Upper lobe of left lung (tissue), 6 donors: ENCODE data around the gene GNA14. TPM values are rescaled to one million over a fixed set of nuclear protein-coding genes. Genes with fewer than 3 reads are reported as not detected.

Source experiments
- ATAC-seq, 2 donors: fragments of 200-7000 bp; cut with Tn5 transposase; one replicate each; pipeline ENCODE4 v1.9.1; 2022; ENCODE audit warnings: mild to moderate bottlenecking in 2 of 2, moderate library complexity in 2 of 2; ENCODE audit not compliant: low FRiP score in 2 of 2
- DNase-seq, 2 donors: peaks; one replicate each; pipeline ENCODE4 v3.0.0-alpha.2; 2019 to 2020
- H3K27ac ChIP-seq, 4 donors: fragments of 200-600 bp; sonication (generic); one replicate each; pipeline ENCODE4 v1.5.1; 2016 to 2019
- H3K27me3 ChIP-seq, 4 donors: fragments of 200-600 bp; sonication (generic); one replicate each; pipeline ENCODE4 v1.5.1; 2017 to 2019
- H3K36me3 ChIP-seq, 4 donors: fragments of 200-600 bp; sonication (generic); one replicate each; pipeline ENCODE4 v1.5.1; 2016 to 2019
- H3K4me1 ChIP-seq, 4 donors: fragments of 200-600 bp; sonication (generic); one replicate each; pipeline ENCODE4 v1.5.1; 2018 to 2019
- H3K4me3 ChIP-seq, 4 donors: fragments of 200-600 bp; sonication (generic); one replicate each; pipeline ENCODE4 v1.5.1; 2017 to 2019; ENCODE audit warnings: mild to moderate bottlenecking in 2 of 4, moderate library complexity in 1 of 4
- H3K9me3 ChIP-seq, 4 donors: fragments of 200-600 bp; sonication (generic); one replicate each; pipeline ENCODE4 v1.5.1; 2018 to 2019
- EP300 ChIP-seq, 4 donors: sonication (generic); formaldehyde crosslinking; IDR thresholded peaks; one replicate each; pipeline ENCODE4 v1.5.1; 2017; ENCODE audit warnings: antibody characterized with exemption in 4 of 4, control low read depth in 2 of 4
- POLR2A ChIP-seq, 4 donors: fragments of 450-650 bp; IDR thresholded peaks; one replicate each; pipeline ENCODE4 v1.5.1; 2016 to 2017; ENCODE audit warnings: antibody characterized with exemption in 4 of 4, mild to moderate bottlenecking in 2 of 4
- POLR2AphosphoS5 ChIP-seq, 2 donors: sonication (generic); formaldehyde crosslinking; IDR thresholded peaks; one replicate each; pipeline ENCODE4 v1.5.1; 2017; ENCODE audit warnings: antibody characterized with exemption in 2 of 2
- WGBS, 2 donors: methylation state at CpG; one replicate each; pipeline ENCODE4 v1.1.5; 2017 to 2018; 5-methylcytosine and 5-hydroxymethylcytosine counted together
- total RNA-seq, 6 donors: library from RNA; depleted of rRNA in 4 of 6; stranded (reverse); fragments of >200 nt in 4 of 6; gene quantifications; one replicate each; pipeline versions ENCODE4 v1.1.0 to v1.2.1, GENCODE V29; 2016 to 2021
- TF ChIP-seq, protein P1 (sequence below), 6 experiments: fragments of 450-650 bp in 4 of 6; fragments of 200-600 bp in 2 of 6; sonication (generic) in 2 of 6; IDR thresholded peaks; one replicate each; pipeline ENCODE4 v1.5.1; 2016 to 2019; ENCODE audit warnings: antibody characterized with exemption in 6 of 6
- donor health status: DM: no; HTN: no; CAD: no; lungs with moderate emphysema.
- donor health status: DM: no; HTN: yes; CAD: no; lungs with severe emphysema.

The GNA14 gene
- total RNA-seq, 6 donors from 2014 or later, result 6.0 to 28.3 (median 14.9) TPM

- no peak for TF ChIP-seq POLR2A (IDR thresholded peaks at IDR 0.05)
- TF ChIP-seq, protein P1, sequence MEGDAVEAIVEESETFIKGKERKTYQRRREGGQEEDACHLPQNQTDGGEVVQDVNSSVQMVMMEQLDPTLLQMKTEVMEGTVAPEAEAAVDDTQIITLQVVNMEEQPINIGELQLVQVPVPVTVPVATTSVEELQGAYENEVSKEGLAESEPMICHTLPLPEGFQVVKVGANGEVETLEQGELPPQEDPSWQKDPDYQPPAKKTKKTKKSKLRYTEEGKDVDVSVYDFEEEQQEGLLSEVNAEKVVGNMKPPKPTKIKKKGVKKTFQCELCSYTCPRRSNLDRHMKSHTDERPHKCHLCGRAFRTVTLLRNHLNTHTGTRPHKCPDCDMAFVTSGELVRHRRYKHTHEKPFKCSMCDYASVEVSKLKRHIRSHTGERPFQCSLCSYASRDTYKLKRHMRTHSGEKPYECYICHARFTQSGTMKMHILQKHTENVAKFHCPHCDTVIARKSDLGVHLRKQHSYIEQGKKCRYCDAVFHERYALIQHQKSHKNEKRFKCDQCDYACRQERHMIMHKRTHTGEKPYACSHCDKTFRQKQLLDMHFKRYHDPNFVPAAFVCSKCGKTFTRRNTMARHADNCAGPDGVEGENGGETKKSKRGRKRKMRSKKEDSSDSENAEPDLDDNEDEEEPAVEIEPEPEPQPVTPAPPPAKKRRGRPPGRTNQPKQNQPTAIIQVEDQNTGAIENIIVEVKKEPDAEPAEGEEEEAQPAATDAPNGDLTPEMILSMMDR (IDR thresholded peaks at IDR 0.05), result no peak
- Histone ChIP-seq H3K4me1 (no peaks in the 10 kb centered on the region), H3K27me3 (no peaks in the 10 kb centered on the region), H3K27ac (no peak overlapping the region), H3K36me3 (no peaks in the 10 kb centered on the region), H3K4me3 (no peak overlapping the region), H3K9me3 (no peaks in the 10 kb centered on the region)
- 52 to 60% methylated on average over 2 of the region's 2 CpGs for WGBS, 2 donors
- no peak for ATAC-seq
- no peak for DNase-seq
Observed at GRCh38 chr9:77575785-77576184, 72.3 kb downstream of the GNA14 start.

- no peaks in the 10 kb centered on the region for H3K4me1 ChIP-seq
- DNase-seq, result no peak
- WGBS, 2 donors, result 69 to 72% methylated on average over 4 of the region's 4 CpGs
- no peaks in the 10 kb centered on the region for H3K27me3 ChIP-seq
- no peaks in the 10 kb centered on the region for H3K36me3 ChIP-seq
- no peaks in the 10 kb centered on the region for H3K9me3 ChIP-seq
- H3K4me3 ChIP-seq, result no peak overlapping the region
- no peak for TF ChIP-seq POLR2AphosphoS5 (IDR thresholded peaks at IDR 0.05)
- TF ChIP-seq, protein P1 (IDR thresholded peaks at IDR 0.05), result no peak
- TF ChIP-seq POLR2A (IDR thresholded peaks at IDR 0.05), result no peak
- no peak for TF ChIP-seq EP300 (IDR thresholded peaks at IDR 0.05)
- H3K27ac ChIP-seq, result no peak overlapping the region
- ATAC-seq, result no peak
Observed at GRCh38 chr9:77569335-77569734, 78.8 kb downstream of the GNA14 start.

GRCh38 chr9:77563174-77563573 is 84.9 kb downstream of the GNA14 start:
- no peaks in the 10 kb centered on the region for H3K27me3 ChIP-seq
- H3K4me1 ChIP-seq, result peaks cover 0 to 5% (median 3%) of the 10 kb centered on the region in 4 donors
- 59 to 61% methylated on average over 1 of the region's 1 CpG for WGBS, 2 donors
- no peak for TF ChIP-seq POLR2AphosphoS5 (IDR thresholded peaks at IDR 0.05)
- TF ChIP-seq, protein P1 (IDR thresholded peaks at IDR 0.05), result no peak
- no peak for TF ChIP-seq EP300 (IDR thresholded peaks at IDR 0.05)
- TF ChIP-seq POLR2A (IDR thresholded peaks at IDR 0.05), result no peak
- H3K9me3 ChIP-seq, result no peaks in the 10 kb centered on the region
- no peaks in the 10 kb centered on the region for H3K36me3 ChIP-seq
- no peak for DNase-seq
- ATAC-seq, result no peak
- H3K27ac ChIP-seq, result no peak overlapping the region
- H3K4me3 ChIP-seq, result no peak overlapping the region

DNA sequence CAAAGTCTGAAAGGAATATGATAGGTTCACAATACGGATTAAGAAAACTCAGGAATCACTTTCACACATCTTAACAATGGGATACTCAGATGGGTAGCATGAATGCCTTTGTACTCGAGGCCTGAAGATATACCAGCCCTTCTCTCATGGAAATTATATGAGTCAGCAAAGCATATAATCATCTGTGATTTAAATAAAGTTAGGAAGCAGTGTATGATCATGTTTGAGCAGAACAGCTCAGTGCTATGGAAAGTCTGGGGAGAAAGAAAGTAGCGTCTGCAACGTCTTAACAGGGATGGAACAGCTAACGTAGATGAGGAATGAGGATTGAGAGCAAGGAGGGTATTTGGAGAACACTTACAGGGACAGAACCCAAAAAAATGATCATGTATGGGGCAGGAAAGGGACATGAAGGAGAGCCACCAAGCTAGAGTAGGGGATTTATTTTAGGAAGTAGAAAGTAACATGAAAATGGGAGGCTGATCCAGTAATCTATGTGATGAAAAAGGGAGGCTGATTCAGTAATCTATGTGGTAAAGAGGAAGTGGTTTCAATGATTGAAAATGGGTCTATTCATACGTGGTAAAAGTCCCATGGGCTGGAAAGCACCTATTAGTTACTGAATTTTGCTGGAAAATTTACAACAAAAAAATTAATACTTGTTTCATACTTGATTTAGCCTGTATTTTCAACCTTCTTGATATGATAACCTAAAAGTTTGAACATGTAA is 85.9 kb downstream of the GNA14 start:
- Histone ChIP-seq H3K27ac (no peak overlapping the region), H3K36me3 (no peaks in the 10 kb centered on the region), H3K4me3 (no peak overlapping the region), H3K27me3 (no peaks in the 10 kb centered on the region), H3K4me1 (peaks cover 0 to 5% (median 3%) of the 10 kb centered on the region in 4 donors), H3K9me3 (no peaks in the 10 kb centered on the region)
- TF ChIP-seq POLR2AphosphoS5 (IDR thresholded peaks at IDR 0.05) (no peak), POLR2A (IDR thresholded peaks at IDR 0.05) (no peak), EP300 (IDR thresholded peaks at IDR 0.05) (no peak)
- TF ChIP-seq, protein P1 (IDR thresholded peaks at IDR 0.05), result no peak
- ATAC-seq (no peak), DNase-seq (no peak)
- WGBS, 2 donors, result 72 to 75% methylated on average over 6 of the region's 6 CpGs
